G401.6 (cell line): ENCODE measurements around the gene ST3GAL3.

Source experiments
- FAIRE-seq: peaks from 2 replicates; lab custom pipeline; 2012; peaks lifted over from hg19 to GRCh38; lab: Jason Lieb, UNC

ST3GAL3 gene

GRCh38 chr1:43965316-43965715 is 258.0 kb downstream of the ST3GAL3 start:
- no peak for FAIRE-seq

DNA sequence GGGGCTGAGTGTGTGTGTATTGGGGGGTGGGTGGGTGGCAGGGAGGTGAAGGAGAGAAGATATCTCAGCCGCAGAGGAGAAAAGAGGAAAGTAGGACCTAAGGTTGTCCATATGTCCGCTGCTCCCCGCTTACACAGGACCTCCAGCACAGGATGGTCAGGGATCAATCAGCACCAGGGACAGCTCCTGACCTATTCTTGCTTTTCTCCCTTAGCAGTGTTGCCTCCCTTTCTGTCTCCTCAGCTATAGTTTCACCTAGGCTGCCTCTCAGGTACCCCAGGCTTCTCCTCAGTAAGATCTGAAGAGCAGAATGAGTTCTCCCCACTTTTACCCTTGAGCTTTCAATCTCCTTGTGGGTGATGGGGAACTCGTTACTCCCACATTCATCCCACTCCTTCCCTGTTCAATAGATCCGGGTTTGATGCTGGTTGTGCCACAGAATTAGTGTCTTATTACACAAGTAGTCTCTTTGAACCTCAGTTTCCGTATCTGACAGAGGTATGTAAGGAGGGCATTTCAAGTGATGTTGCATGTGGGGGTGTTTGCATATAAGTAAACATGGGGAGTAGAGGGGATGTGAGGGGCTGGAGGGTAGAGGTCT is 261.1 kb downstream of the ST3GAL3 start:
- no peak for FAIRE-seq

- no peak for FAIRE-seq
Measured at GRCh38 chr1:43969416-43969745, 262.0 kb downstream of the ST3GAL3 start.

GRCh38 chr1:43969746-43970466 is 262.6 kb downstream of the ST3GAL3 start, which contains the start of gene DPH2:
Gene DPH2 (plus strand): TSS chr1:43970010. CDS start chr1:43970176, 166 bp downstream.
- peak; percentile 97 for FAIRE-seq

GRCh38 chr1:43970502-43970901 is 263.2 kb downstream of the ST3GAL3 start:
- no peak for FAIRE-seq

DNA sequence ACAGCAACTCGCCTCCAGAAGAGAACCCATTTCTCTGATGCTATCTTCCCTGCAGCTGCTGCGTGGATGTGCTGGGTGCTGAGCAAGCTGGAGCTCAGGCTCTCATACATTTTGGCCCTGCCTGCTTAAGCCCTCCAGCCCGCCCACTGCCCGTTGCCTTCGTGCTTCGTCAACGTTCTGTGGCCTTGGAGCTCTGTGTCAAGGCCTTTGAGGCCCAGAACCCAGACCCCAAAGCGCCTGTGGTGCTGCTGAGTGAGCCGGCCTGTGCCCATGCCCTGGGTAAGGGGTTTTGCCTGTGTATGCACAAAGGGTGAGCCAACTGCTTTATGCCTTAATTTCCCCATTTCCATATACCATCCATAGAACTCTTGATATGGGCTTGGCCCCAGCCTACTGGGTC is 263.6 kb downstream of the ST3GAL3 start:
- FAIRE-seq, result no peak

DNA sequence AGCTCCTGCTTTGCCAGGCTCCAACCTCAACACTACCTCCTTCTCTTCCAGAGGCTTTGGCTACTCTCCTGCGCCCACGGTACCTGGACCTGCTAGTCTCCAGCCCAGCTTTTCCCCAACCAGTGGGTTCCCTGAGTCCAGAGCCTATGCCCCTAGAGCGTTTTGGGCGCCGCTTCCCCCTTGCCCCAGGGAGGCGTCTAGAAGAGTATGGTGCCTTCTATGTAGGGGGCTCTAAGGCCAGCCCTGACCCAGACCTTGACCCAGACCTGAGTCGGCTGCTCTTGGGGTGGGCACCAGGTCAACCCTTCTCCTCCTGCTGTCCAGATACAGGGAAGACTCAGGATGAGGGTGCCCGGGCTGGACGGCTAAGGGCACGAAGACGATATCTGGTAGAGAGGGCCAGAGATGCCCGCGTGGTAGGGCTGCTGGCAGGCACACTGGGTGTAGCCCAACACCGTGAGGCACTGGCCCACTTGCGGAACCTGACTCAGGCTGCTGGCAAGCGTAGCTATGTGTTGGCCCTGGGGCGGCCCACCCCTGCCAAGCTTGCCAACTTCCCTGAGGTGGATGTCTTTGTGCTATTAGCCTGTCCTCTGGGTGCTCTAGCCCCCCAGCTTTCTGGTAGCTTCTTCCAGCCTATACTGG is 264.1 kb downstream of the ST3GAL3 start:
- FAIRE-seq, result no peak

DNA sequence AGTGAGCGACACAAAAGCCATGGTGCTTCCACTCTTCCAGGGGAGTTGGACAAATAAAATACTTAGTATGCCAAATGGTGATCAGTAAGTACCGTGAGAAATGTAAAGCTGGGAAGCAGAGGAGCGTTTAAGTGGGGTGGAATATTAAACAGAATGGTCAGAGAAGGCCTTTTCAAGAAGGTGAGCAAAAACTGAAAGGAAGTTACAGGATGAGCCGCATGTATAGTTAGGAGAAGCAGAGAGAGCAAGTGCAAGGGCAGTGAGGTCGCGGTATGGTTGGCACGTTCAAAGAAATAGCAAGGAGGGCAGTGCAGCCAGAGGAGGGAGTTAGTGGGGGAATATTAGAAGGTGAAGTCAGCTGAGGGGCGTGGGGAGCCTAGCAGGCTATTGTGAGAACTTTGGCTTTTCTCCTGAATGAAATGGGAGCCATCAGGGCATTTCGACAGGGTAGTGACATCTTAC is 266.7 kb downstream of the ST3GAL3 start:
- no peak for FAIRE-seq

DNA sequence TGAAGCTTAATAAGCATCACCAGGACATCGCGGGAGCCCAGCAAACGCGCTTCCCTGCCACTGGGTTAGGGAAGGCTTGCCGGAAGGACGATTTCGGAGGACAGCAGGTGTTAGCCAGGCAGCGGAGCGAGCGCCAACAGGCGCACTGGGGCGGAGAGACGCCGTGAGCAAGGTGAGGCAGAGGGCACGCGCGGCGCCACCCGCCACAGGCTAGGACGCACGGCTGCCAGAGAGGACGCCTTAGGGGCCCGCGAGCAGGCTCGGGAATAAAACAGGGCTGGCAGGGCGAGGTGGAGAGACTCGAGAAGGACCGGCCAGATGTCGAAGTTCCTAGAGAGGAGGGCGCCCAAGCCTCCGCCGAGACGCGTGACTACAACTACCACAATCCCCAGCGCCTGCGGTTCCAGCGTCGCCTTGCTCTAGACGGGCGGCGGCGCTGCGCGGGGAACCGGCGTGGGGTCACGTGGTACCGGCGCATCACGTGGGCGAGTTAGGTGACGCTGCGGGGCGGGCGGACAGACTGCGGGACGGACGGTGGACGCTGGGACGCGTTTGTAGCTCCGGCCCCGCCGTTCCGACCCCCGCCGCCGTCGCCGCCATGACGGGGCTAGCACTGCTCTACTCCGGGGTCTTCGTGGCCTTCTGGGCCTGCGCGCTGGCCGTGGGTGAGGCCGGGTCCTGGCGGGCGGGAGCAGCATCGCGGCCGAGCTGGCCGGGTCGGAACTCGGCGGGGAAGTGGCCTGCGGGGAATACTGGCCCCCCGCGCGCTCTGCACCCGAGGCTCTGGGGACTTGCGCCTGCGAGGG is 267.3 kb downstream of the ST3GAL3 start, which contains the start of gene ATP6V0B:
Gene ATP6V0B (plus strand): TSS at position 518 of the 806 bp plus-strand sequence. CDS start 81 bp downstream, at position 599.
- FAIRE-seq, result peak; percentile 89

- FAIRE-seq, result no peak
Measured at GRCh38 chr1:43975249-43975961, 268.1 kb downstream of the ST3GAL3 start.

DNA sequence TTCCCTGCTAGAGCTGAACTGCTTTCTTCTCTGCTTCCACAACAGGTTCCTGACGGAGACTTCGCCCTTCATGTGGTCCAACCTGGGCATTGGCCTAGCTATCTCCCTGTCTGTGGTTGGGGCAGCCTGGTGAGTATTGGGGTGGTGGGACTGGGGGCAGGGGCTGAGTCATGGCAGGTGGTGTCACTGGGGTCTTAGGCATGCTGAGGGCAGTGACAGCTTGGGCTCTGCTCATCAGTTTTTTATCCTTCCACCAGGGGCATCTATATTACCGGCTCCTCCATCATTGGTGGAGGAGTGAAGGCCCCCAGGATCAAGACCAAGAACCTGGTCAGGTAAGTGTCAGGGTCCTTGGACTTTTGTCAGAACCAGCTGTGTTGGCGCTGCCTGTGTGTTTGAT is 268.7 kb downstream of the ST3GAL3 start:
- FAIRE-seq, result no peak

- no peak for FAIRE-seq
Measured at GRCh38 chr1:43976890-43977289, 269.6 kb downstream of the ST3GAL3 start.

GRCh38 chr1:43977376-43978263 is 270.3 kb downstream of the ST3GAL3 start:
- no peak for FAIRE-seq

DNA sequence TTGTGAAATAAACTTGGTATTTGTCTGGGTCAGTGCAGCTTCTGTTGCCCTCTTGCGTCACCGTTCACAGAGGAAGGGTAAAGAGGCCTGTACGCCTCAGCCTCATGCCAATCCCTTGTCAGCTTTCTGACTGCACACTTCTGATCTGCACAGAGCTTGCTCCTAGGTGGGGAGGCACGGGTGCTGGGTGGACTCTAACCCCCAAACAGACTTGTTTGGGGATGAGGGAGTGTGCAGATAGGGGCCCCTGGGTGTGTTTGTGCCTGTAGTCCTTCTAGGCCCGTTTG is 270.9 kb downstream of the ST3GAL3 start:
- no peak for FAIRE-seq

GRCh38 chr1:43978551-43979260 is 271.4 kb downstream of the ST3GAL3 start, which contains the start of gene B4GALT2:
Gene B4GALT2 (plus strand): TSS chr1:43979210. CDS start chr1:43981161, 1,951 bp downstream.
- FAIRE-seq, result no peak

GRCh38 chr1:43979261-43979527 is 271.9 kb downstream of the ST3GAL3 start:
- FAIRE-seq, result no peak

- FAIRE-seq, result no peak
Measured at GRCh38 chr1:43979528-43980254, 272.4 kb downstream of the ST3GAL3 start.

- FAIRE-seq, result no peak
Measured at GRCh38 chr1:43980255-43981134, 273.2 kb downstream of the ST3GAL3 start.
